ENCODE results near the gene UBFD1. TPM values are rescaled to one million over a fixed set of nuclear protein-coding genes. Genes with fewer than 3 reads are reported as not detected.
"Not testable (repeated sequence)": the region's sequence is repeated elsewhere in the genome, so short reads cannot be mapped to it uniquely, and the experiment has no call there.

UBFD1 gene
- total and polyA plus RNA-seq, 10 donors: 4.2 to 63.7 (median 40.8) TPM

- WGBS, 5 donors: 72 to 86% (median 79%) methylated on average over 4 of the region's 4 CpGs
- H3K27me3 ChIP-seq (replicated peaks in 1 of 7): no peaks in the 10 kb centered on the region
- H3K9me3 ChIP-seq: no peaks in the 10 kb centered on the region
- intact Hi-C loops (cut with DNase I; ENCODE audit: low total_unique reads): no loop called here
- peaks cover 0 to 97% (median 35%) of the 10 kb centered on the region in 6 donors for H3K36me3 ChIP-seq
- H3K27ac ChIP-seq: no peak overlapping the region
- TF ChIP-seq CTCF (IDR thresholded peaks at IDR 0.05 in 8 of 11, conservative IDR thresholded peaks at IDR 0.05 in 3 of 11): no peak
- DNase-seq: no peak
- no peak overlapping the region for H3K4me3 ChIP-seq
- no peaks in the 10 kb centered on the region for H3K4me1 ChIP-seq
Observed at GRCh38 chr16:23608194-23608593, 50.7 kb downstream of the UBFD1 start.

- H3K4me3 ChIP-seq: no peak overlapping the region
- 92 to 100% (median 95%) methylated on average over 1 of the region's 1 CpG for WGBS, 5 donors
- no peak for DNase-seq
Observed at GRCh38 chr16:23609929-23610328, 52.4 kb downstream of the UBFD1 start.

DNA sequence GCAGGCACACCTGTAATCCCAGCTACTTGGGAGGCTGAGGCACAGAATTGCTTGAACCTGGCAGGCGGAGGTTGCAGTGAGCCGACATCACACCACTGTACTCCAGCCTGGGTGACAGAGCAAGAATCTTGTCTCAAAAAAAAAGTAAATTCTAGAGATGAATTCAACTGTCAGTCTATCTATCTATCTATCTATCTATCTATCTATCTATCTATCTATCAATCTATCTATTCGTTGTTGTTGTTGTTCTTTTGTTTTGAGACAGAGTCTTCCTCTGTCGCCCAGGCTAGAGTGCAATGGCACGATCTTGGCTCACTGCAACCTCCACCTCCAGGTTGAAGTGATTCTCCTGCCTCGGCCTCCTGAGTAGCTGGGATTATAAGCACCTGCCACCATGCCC lies 53.4 kb downstream of the UBFD1 start:
- H3K4me1 ChIP-seq; H3K27me3 ChIP-seq (replicated peaks in 1 of 7); DNase-seq; H3K4me3 ChIP-seq; H3K9me3 ChIP-seq; H3K27ac ChIP-seq; intact Hi-C loops (cut with DNase I; ENCODE audit: low total_unique reads): not testable (repeated sequence)
- peaks cover 0 to 94% (median 30%) of the 10 kb centered on the region in 6 donors for H3K36me3 ChIP-seq
- 95 to 97% (median 96%) methylated on average over 6 of the region's 6 CpGs for WGBS, 5 donors

More at GRCh38 chr16:23609929-23610328, 52.4 kb downstream of the UBFD1 start:
- Histone ChIP-seq H3K9me3 (no peaks in the 10 kb centered on the region), H3K27me3 (replicated peaks in 1 of 7) (no peaks in the 10 kb centered on the region), H3K27ac (no peak overlapping the region), H3K36me3 (peaks cover 0 to 94% (median 30%) of the 10 kb centered on the region in 6 donors), H3K4me1 (no peaks in the 10 kb centered on the region)
- no peak for TF ChIP-seq POLR2AphosphoS5 (IDR thresholded peaks at IDR 0.05)
- no peak for TF ChIP-seq CTCF (IDR thresholded peaks at IDR 0.05 in 8 of 11, conservative IDR thresholded peaks at IDR 0.05 in 3 of 11)
- no peak for TF ChIP-seq POLR2A (IDR thresholded peaks at IDR 0.05)
- intact Hi-C loops (cut with DNase I; ENCODE audit: low total_unique reads): no loop called here

GRCh38 chr16:23611936-23612335 lies 54.4 kb downstream of the UBFD1 start:
- WGBS, 5 donors: 97 to 100% (median 100%) methylated on average over 3 of the region's 3 CpGs
- Histone ChIP-seq H3K36me3 (peaks cover 0 to 94% (median 38%) of the 10 kb centered on the region in 6 donors), H3K27ac (no peak overlapping the region), H3K27me3 (replicated peaks in 1 of 7) (no peaks in the 10 kb centered on the region), H3K4me1 (no peaks in the 10 kb centered on the region), H3K4me3 (no peak overlapping the region), H3K9me3 (no peaks in the 10 kb centered on the region)
- no peak for DNase-seq
- intact Hi-C loops (cut with DNase I; ENCODE audit: low total_unique reads): no loop called here
- no peak for TF ChIP-seq POLR2AphosphoS5 (IDR thresholded peaks at IDR 0.05)
- no peak for TF ChIP-seq CTCF (IDR thresholded peaks at IDR 0.05 in 8 of 11, conservative IDR thresholded peaks at IDR 0.05 in 3 of 11)
- TF ChIP-seq POLR2A (IDR thresholded peaks at IDR 0.05): no peak

DNA sequence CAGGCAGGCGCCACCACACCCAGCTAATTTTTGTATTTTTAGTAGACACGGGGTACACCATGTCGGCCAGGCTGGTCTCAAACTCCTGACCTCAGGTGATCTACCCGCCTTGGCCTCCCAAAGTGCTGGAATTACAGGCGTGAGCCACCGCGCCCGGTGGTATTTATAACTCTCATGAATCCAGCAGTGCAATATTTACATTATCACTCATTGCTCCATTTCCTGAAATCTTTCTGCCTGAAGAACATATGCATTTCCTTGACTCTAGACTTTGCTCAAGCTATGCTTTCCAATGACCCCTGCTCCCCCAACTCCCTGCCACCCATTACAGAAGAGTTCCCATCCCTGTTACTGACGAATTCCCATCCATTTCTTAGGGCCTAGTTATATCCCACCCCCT lies 58.3 kb downstream of the UBFD1 start:
- DNase-seq: no peak
- intact Hi-C loops (cut with DNase I; ENCODE audit: low total_unique reads): no loop called here
- H3K36me3 ChIP-seq: peaks cover 0 to 96% (median 64%) of the 10 kb centered on the region in 6 donors
- TF ChIP-seq POLR2A (IDR thresholded peaks at IDR 0.05) (no peak), POLR2AphosphoS5 (IDR thresholded peaks at IDR 0.05) (no peak), CTCF (IDR thresholded peaks at IDR 0.05 in 8 of 11, conservative IDR thresholded peaks at IDR 0.05 in 3 of 11) (no peak)
- no peaks in the 10 kb centered on the region for H3K4me1 ChIP-seq
- H3K4me3 ChIP-seq: no peak overlapping the region
- WGBS, 5 donors: 87 to 96% (median 90%) methylated on average over 9 of the region's 9 CpGs
- H3K27me3 ChIP-seq (replicated peaks in 1 of 7): no peaks in the 10 kb centered on the region
- H3K9me3 ChIP-seq: no peaks in the 10 kb centered on the region
- no peak overlapping the region for H3K27ac ChIP-seq

All from spleen (tissue), 11 donors.